ENCODE measurements around the gene MRPL45.
"Not testable (repeated sequence)": the region's sequence is repeated elsewhere in the genome, so short reads cannot be mapped to it uniquely, and the experiment has no call there.

MRPL45 gene

GRCh38 chr17:38296834-38297517, at the start of gene MRPL45:
Gene MRPL45 (plus strand): TSS chr17:38297168. CDS start chr17:38297184, 16 bp downstream.
- DNase-seq: peak; percentile 78

GRCh38 chr17:38253191-38253590, 43.8 kb upstream of the MRPL45 start:
- not testable (repeated sequence) for DNase-seq

- not testable (repeated sequence) for DNase-seq
Observed at GRCh38 chr17:38254357-38254756, 42.6 kb upstream of the MRPL45 start.

- peak; percentile 47 for DNase-seq
Observed at GRCh38 chr17:38257013-38257621, 39.9 kb upstream of the MRPL45 start.

- not testable (repeated sequence) for DNase-seq
Observed at GRCh38 chr17:38265974-38266506, 30.9 kb upstream of the MRPL45 start.

GRCh38 chr17:38266571-38266970, 30.4 kb upstream of the MRPL45 start:
- not testable (repeated sequence) for DNase-seq

GRCh38 chr17:38268138-38268537, 28.8 kb upstream of the MRPL45 start:
- not testable (repeated sequence) for DNase-seq

- not testable (repeated sequence) for DNase-seq
Observed at GRCh38 chr17:38269045-38269444, 27.9 kb upstream of the MRPL45 start.

- DNase-seq: not testable (repeated sequence)
Observed at GRCh38 chr17:38269552-38269951, 27.4 kb upstream of the MRPL45 start.

GRCh38 chr17:38285994-38286393, 11.0 kb upstream of the MRPL45 start:
- DNase-seq: not testable (repeated sequence)

- DNase-seq: peak; percentile 87
Observed at GRCh38 chr17:38286501-38287091, 10.4 kb upstream of the MRPL45 start.

- DNase-seq: not testable (repeated sequence)
Observed at GRCh38 chr17:38288217-38288827, 8.6 kb upstream of the MRPL45 start.

GRCh38 chr17:38289760-38290159, 7.2 kb upstream of the MRPL45 start:
- DNase-seq: not testable (repeated sequence)

GRCh38 chr17:38295602-38296365, 1.2 kb upstream of the MRPL45 start:
- not testable (repeated sequence) for DNase-seq

- no peak for DNase-seq
Observed at GRCh38 chr17:38315497-38315896, 18.5 kb downstream of the MRPL45 start.

- DNase-seq: no peak
Observed at GRCh38 chr17:38317081-38317480, 20.1 kb downstream of the MRPL45 start.

GRCh38 chr17:38320482-38320881, 23.5 kb downstream of the MRPL45 start:
- no peak for DNase-seq

GRCh38 chr17:38322156-38322779, 25.3 kb downstream of the MRPL45 start:
- no peak for DNase-seq

- DNase-seq: no peak
Observed at GRCh38 chr17:38322897-38323296, 25.9 kb downstream of the MRPL45 start.

- DNase-seq: no peak
Observed at GRCh38 chr17:38324141-38324697, 27.3 kb downstream of the MRPL45 start.

- no peak for DNase-seq
Observed at GRCh38 chr17:38324772-38325171, 27.8 kb downstream of the MRPL45 start.
